GM12873 (cell line): ENCODE results near the gene SELENOO.

Source experiments
- CTCF ChIP-seq: IDR thresholded peaks from 2 replicates; pipeline ENCODE4 v1.5.1; 2012; ENCODE audit warnings: low read depth, mild to moderate bottlenecking, moderate library complexity, low read length, control low read depth; ENCODE audit not compliant: insufficient read depth; ENCODE audit errors: missing control alignments

SELENOO gene

GRCh38 chr22:50208939-50209892 is 8.4 kb downstream of the SELENOO start:
- TF ChIP-seq CTCF: no peak

GRCh38 chr22:50209893-50210292 is 9.1 kb downstream of the SELENOO start:
- TF ChIP-seq CTCF: peak; percentile 92

DNA sequence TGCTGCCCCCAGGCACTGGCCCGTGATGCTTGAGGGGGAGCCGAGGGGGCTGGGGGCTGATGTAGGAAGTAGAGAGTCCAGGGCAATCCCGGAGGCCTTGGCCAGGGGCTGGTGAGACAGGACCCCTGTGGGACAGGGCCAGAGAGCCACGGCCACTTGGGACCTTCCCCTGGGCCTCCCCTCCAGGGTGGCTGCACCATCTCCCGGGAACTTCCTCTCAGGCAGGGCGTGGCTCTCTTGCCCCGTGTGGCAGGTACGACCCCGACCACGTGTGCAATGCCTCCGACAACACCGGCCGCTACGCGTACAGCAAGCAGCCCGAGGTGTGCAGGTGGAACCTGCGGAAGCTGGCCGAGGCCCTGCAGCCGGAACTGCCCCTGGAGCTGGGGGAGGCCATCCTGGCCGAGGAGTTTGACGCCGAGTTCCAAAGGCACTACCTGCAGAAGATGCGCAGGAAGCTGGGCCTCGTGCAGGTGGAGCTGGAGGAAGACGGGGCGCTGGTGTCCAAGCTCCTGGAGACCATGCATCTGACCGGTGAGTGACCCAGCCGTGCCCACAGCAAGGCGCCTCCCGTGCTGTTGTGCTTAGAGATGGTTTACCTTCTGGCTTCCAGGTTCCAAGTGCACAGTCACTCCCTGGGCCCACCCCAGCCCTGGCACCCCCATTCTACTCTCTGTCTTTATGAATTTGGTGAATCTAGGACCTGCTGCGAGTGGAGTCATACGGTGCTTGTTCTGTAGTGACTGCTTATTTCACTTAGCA is 9.7 kb downstream of the SELENOO start:
- no peak for TF ChIP-seq CTCF

DNA sequence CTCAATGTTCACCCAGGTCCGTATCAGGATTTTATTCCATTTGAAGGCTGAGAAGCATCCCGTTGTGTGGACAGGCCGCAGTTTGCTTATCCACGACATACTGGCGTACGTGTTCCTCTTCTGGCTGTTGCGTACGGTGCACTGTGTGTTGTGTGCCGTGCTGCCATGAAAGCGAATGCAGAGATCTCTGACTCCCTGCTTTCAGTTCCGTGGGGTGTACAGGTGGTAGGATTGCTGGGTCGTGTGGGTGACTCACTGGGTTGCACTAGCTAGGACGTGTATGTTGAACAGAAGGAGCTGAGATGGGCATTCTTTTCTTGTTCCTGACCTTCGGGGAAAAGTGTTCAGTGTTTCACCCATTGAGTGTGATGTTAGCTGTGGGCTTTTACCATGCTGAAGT is 10.3 kb downstream of the SELENOO start:
- no peak for TF ChIP-seq CTCF

DNA sequence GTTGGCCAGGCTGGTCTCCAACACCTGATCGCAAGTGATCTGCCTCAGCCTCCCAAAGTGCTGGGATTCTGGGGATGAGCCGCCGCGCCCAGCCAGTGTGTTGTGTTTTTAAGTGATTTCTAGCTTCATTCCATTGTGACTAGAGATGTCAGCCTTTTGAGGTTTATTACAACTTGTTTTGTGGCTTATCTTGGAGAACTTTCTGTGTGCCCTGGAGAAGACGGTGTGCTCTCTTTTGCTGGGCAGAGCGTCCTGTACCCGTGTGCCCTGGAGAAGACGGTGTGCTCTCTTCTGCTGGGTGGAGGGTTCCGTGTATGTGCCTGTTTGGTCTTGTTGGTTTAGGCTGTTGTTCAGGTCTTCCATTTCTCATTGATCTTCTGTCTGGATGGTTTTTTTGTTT is 12.5 kb downstream of the SELENOO start:
- TF ChIP-seq CTCF: no peak

- TF ChIP-seq CTCF: no peak
Measured at GRCh38 chr22:50215297-50216054, 14.7 kb downstream of the SELENOO start.
